HG02642 (cell line): ENCODE results near the gene PIR.

Experiments used
- ATAC-seq: cut with Tn5 transposase; IDR thresholded peaks from one replicate; pipeline ENCODE4 v1.9.1; 2021; ENCODE audit warnings: mild to moderate bottlenecking; ENCODE audit not compliant: unreplicated experiment, poor library complexity

Gene PIR

DNA sequence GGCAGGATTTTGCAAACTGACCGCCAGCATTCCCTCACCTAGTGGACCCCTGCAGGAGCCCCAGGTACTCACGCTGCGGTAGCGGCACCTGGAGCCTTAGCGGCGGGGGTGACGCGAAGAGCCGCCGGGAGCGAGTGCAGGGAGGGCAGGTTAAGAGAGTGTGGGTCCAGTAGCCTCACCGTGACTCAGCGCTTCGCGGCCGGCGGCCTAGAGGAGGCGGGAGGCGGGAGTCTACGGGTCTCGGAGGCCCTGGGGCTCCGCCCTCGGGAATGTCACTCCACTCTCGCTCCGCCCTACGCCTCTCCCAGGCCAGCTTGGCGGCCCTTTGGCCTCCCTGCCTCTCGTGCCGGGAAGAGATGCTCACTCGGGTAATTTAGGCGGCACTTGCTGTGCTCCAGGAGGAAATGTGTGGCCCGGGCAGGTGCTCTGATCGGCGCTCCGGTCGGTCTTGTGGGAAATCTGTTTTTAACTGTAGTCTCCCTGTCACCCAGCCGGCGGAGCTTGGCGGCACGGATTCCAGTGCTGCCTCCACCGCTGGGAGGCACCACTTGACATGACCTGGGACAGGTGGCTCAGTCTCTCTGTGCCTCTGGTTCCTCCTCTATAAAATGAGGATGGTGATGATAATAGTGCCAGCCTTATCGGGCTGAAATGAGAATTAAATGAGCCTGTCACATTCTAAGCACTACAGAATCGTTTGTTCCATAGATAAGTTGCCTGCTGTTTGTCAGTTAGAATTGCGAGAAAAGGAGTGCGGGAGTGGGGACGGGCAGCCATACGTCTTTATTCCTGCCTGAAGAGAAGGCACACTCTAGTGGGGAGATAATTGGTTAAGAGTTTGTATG lies at the start of gene PIR:
Gene PIR (minus strand): TSS at position 216 of the 845 bp plus-strand sequence. CDS start 2,076 bp downstream, outside the sequence.
- peak; percentile 99 for ATAC-seq

DNA sequence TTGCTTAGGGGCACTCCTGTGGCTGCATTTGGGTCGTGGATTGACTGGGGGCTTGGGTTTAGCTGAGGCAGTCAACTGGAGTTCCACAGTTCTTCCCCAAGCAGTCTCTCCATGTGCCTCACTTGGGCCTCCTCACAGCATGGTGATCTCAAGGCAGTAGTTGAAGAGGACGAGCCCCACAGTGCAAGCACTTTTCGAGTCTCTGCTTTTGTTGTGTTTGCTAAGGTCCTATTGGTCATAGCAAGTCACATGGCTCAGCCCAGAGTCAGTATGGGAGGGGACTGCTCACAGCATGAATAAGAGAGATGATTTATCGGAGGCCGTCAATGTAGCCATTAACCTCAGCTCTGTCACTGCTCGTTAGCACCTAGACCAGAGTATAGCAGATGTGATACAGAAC lies 37.2 kb upstream of the PIR start:
- no peak for ATAC-seq

DNA sequence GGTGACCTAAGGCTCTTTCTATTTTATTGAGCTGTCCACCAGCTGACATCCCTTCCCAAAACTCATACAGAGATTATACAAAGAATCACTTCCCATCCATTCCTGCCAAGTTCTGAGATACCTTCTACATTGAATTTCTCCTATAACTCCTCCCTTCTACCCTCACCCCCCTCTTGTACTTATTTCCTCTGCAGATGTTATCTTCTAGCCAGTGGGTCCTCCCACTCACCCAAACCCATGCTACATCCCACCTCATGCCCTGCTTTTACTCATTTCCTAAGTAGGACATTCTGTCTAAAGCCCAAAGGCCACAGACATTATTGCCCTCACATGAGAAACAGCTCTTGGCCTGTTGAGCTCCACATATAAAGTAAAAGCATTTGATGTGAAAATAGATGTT lies 36.0 kb upstream of the PIR start:
- ATAC-seq: no peak

DNA sequence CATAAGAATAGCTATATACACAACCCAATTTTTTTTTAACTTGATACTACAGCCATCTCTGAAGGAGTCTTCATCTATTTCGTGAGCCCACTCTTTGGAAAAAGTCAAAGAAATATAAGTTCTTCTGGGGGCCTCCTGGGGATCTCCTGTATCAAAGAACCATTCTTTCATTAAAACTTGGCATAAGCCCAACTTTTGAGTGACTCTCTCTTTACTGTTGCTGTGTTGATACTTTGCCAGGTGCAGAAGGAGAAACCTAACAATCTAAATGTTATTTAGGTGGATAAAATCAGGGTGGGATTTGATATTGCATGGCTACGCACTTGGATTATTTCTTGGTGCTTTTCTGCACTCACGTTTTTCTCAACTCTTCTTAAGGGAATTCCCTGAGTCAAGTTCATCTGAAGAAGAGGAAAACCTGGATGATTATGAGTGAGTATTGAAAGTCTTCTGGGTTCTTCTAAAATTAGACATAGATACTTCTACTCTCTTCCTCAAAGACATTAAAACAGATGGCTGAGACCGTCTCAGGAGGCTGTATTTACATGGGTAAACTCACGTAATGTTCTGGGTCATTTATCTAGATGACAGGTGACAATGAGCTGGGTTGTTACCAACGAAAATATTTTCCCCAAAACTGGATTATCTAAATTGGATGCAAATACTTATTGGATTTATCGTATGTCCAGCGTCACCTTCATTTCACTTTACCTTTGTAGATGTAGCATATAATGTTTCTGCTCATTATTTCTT lies 32.7 kb upstream of the PIR start:
- ATAC-seq: no peak

DNA sequence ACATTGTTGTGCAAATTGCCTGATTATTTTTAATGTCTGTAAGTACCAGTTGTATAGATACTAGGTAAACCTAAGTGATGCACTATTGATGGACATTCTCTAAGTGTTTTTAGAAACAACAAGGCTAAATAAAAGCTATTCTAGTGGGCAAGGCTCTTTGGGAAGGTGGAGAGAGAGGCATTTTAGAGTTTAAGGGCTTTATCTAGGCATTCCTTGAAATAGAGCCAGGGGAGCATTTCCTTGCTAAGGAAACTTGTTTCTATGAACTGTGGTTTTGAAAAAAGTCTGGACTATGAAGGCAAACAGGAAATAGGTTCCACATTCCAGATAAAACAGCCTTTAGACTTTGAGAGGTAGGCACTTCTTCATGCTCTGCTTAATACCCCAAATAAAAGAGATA lies 31.3 kb upstream of the PIR start:
- ATAC-seq: no peak

DNA sequence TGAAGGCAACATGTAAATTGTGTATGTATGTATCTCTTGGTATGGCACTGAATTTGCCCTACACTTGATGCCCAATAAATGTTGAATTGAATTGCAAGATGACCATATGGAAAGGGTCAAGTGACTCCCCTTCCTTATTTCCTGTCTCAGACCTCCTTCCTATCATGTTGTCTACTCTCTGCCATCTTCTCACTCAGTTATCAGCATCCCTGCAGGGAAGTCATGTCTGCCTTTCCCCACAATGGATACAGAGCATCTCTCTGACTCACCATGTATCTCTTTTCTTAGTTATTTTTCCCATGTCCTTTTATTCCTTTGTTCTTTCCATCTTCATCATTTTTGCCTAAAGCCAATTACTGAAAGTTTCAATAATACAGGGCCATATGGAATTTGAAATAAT lies 30.0 kb upstream of the PIR start:
- ATAC-seq: no peak

DNA sequence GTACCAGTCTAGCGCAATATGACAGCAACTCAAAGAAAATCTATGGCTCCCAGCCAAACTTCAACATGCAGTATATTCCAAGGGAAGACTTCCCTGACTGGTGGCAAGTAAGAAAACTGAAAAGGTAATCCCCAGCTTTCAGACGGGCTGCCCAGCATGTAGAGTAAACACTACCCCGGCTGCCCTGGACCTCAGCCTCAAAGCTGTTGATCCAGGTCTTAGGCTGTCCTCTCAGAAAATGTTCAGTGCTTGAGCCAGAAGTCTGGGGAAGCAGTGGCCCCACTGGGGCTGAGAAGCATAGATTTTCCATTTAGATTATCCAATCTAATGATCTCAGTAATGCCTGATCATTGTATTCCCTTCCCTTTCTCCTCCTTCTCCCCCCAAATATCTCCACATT lies 29.3 kb upstream of the PIR start:
- ATAC-seq: no peak

DNA sequence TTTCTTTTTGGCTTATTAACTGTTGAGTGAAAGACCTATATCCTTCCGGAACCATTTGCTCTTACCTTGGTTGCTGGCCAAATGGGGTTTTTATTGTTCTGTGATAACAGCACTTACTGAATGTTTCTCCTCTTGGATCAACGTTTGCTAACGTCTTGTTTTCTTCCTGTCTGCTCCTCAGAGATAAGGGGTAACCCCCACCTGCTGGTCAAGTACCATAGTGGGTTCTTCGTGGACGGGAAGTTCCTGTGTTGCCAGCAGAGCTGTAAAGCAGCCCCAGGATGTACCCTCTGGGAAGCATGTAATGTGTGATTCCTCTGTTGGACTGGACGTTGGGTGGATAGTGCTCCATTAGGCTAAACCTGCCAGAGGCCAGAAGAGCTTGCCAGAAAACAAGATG lies 22.8 kb upstream of the PIR start:
- ATAC-seq: no peak

DNA sequence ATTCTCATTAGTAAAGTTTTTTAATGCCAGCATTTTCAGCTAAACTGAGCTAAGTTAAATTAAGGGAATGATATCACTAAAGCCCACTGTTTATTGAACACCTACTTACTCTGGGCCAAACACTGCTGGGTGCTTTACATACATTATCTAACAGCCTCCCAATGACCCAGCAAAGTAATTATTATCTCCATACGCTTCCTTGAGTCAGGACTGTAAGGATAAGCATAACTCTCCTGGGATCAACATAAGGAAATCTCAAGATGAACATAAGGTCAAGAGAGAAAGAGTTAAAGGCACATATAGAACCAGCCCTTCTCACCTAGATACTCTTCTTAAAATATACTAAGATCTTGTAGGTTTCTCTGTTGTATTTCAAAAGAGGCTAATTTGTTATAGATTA lies 21.1 kb upstream of the PIR start:
- ATAC-seq: no peak

DNA sequence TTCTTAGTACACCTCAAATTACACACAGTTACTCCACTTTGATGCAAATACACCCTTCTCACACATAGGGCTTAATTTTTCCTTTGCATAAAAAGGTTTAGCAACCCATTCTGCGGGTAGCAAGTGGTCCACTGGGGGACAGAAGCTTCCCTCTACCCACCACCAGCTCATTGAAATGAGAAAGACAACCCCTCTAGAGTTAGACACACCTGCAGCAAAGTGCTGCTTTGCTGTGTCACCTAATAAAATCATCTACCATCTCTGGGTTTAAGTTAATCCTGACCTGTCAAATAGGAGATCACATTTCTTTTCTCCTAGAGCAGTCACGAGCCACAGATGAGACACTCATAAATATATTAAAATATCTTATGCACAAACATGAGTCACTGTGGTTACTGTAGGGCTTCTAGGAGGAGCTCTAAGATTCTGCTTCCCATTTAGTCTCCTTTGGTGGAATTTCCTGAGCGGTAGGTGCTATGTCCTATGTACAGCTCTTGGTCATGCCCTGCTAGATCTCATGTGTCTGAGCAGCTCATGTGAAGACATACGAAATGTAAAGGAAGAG lies 19.4 kb upstream of the PIR start:
- no peak for ATAC-seq

DNA sequence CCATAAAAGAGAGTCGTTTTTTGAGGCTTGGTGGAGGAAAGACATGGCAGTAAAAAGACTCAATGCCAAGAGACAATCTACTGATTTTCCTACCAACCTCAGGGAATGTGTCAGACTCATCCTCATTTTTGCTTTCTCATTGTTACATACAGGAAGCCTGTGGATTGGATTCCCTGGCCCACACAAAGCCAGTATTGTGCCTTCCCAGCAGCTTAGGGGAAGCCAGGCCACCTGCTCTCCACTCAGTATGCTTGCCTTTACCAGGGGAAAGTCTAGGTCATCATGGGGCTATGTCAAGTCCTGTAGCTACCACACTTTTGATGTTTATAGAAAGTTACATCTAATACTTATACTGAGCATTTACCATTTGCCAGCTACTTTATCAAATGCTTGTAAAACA lies 18.4 kb upstream of the PIR start:
- ATAC-seq: no peak

DNA sequence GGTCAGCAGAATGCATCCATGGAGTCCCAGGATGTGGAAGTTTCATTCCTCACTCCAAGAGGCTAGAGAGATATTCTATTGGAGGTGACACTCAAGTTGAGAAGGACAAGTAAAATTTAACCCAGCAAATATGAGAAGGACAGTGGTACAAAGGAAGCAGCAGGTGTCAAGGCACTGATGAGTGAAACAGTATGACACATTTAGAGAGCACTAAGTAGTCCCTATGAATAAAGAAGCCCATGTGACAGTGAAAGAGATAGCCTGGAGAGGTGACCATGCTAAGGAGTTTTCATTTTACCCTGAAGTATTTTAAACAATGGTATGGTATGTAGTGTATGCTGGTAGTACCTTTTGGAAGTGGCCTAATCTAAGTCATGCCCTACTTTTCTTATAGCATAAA lies 16.7 kb upstream of the PIR start:
- no peak for ATAC-seq

DNA sequence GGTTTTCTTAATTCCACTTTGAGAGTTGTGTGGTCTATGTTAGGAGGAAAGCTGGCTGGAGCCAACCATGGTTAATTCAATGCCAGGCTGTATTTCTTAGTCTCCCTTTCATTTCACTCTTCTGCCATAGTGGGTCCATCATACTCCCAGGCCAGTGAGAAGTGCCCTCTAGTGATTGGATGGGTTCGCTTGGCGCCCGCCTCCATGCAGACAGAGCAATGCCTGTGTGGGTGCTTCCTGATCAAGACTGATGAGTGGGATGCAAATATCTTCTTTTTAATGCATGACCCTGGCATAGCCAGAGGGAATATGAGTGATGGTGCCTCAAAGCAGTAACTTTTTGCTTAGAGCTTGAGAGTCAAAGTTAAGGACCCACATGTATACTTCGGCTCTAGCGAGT lies 13.9 kb upstream of the PIR start:
- no peak for ATAC-seq

DNA sequence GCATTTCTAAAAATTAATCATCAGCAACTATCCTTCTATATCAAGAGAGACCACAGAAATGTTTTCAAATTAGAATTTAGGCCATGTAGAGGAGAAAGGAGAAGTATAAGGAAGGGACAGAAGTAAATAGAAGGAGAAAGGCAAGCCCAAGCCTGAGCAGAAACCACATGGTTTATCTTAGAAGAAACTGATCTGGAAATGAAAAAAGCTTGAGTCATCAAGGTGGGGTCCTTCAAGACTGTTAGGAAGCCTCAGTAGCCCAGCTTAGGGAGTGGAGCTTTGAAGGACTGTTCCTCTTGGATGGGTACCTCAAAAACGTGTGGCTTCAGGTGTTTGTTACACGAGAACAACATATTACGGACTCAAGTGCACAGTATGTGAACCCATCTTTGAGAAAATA lies 12.0 kb upstream of the PIR start:
- ATAC-seq: no peak

DNA sequence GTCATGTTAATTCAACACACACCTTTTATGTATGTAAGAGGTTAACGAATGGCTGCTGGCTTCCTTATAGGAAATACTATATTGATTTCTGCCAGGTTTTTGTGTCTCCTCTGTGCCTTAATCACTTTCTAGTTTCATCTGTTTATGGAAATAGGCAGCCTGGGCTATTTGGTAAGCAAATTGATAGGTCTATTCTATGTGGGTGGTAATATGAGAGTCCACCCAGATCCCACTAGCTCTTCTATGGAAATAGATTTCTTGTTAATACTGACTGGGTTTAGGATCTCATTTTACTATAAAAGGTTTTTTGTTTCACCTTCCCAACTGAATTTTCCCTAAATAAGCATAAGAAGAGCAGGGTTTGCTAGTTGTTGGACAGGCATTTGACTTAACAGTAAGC lies 11.5 kb upstream of the PIR start:
- ATAC-seq: no peak

DNA sequence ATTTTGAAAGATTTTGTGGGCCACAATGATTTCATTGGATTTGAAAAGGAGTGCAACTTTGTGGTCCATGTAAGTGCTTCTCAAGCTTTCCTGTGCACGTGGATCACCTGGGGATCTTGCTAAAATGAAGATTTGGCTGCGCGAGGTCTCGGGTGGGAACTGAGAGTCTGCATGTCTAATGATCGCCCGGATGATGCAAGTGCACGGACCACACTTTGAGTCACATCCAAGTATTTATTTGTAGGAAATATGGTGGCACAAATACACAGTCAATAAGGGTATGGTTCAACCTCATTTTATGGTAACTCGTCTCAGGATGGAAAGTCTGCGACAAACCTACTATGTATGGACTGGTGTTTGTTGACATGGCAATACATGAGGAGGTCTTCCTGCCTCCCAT lies 8.4 kb upstream of the PIR start:
- no peak for ATAC-seq

DNA sequence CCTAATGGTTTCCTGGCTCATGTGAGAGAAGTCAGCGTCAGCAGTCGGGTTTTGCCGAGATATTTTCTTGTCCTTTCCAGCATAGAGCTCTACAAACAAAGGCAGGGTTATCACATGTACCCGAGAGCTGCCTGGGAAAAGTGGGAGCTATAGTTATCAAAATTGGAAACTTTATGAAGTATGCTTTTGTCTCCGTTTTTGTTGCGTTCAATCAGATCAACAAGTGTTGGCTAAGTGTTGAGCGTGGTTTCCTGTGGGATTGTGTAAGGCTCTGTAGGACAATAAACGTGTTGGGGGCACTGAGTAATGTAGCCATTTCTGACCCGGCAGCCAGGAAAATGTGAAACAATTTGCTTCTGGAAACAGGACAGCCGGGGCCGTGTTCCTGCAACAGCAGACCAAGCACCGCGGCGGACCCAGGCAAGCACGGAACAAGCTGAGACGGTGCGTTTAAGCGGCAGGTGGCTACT lies 7.4 kb upstream of the PIR start, which contains the start of gene BMX:
Gene BMX (plus strand): TSS at position 311 of the 470 bp plus-strand sequence. CDS start 7,547 bp downstream, outside the sequence.
- no peak for ATAC-seq

DNA sequence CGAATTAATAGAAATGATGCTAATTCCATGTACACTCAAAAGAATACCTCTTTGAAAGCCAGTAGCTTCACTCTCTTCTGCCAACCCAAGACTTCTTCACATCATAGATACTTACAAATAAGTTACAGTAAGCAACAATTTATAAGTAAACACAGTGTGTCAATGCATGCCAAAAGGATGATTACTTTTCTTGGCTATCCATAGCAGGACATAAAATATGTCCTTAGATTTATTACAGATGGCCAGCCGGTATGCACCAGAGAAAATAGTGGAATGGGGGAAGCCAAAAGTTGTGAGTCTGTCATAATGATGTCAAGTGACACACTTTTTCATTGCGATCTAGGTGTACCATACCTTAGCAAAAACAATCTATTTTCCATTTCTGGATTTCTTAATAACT lies 6.8 kb upstream of the PIR start:
- ATAC-seq: no peak

DNA sequence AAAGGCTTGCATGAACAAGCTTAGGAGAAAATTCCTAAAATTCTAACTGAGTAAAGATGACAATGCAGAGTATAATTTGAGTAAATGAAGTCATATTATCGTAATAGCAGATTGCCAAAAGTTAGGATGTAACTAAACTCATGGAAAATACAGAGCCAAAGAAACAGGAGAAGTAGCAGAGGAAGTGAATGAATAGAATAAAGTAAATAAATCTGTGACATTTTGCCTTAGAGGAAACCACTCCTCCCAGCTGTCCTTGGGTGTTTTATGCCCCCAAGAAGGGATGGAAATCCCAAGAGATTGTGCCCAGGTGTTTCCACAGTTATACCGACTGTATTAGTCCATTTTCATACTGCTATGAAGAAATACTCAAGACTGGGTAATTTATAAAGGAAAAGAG lies 5.6 kb upstream of the PIR start:
- ATAC-seq: no peak

DNA sequence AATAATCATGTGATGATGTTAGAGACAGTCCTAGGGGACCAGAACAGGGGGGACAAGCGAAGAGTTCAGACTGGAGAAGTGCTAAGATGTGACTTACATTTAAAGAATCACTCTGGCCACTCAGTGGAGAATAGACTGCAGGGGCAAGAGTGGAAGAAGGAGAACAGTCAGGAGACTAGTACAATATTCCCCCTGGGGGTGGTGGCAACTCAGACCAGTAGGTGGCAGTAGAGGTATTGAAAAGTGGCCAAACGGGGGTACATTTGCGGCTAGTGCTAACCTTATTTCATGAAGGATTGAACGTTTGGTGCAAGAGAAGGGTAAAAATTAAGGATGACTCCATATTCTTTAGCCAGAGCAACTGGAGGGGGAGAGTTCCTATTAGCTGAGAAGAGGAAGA lies 4.7 kb upstream of the PIR start:
- ATAC-seq: no peak

DNA sequence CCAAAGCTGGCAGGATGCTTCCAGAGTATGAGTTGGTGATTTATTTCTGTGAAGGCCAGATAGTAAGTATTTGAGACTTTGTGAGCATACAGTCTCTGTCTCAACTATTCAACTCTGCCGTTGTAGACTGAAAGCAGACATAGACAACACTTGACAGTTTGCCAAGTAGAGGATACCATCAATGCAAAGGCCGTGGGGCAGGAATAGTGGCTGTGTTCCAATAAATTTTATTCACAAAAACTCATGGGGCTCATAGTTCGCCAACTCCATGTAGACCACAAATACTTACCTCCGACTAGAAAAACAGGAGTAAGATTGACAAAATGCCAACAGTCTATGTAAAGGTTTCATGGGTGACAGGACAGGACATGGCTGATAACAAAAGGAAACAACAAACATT lies 3.7 kb upstream of the PIR start:
- no peak for ATAC-seq
